Ascending aorta (tissue), 2 donors: Measurements from ENCODE around the gene SIL1. TPM values are rescaled to one million over a fixed set of nuclear protein-coding genes. Genes with fewer than 3 reads are reported as not detected.

Experiments used
- DNase-seq, 2 donors: peaks; one replicate each; pipeline ENCODE4 v3.0.0-alpha.2; 2019; ENCODE audit warnings: low spot score in 2 of 2
- H3K27ac ChIP-seq, 2 donors: fragments of 200-600 bp; sonication (generic); one replicate each; pipeline ENCODE4 v1.5.1; 2016 to 2017; ENCODE audit warnings: mild to moderate bottlenecking in 1 of 2
- H3K27me3 ChIP-seq: fragments of 200-600 bp; sonication (generic); one replicate; pipeline ENCODE4 v1.5.1; 2017
- H3K36me3 ChIP-seq, 2 donors: fragments of 200-600 bp; sonication (generic); one replicate each; pipeline ENCODE4 v1.5.1; 2016
- H3K4me1 ChIP-seq, 2 donors: fragments of 200-600 bp; sonication (generic); one replicate each; pipeline ENCODE4 v1.5.1; 2016 to 2017; ENCODE audit warnings: mild to moderate bottlenecking in 1 of 2
- H3K4me3 ChIP-seq, 2 donors: fragments of 200-600 bp; sonication (generic); one replicate each; pipeline ENCODE4 v1.5.1; 2016 to 2017; ENCODE audit warnings: mild to moderate bottlenecking in 1 of 2
- H3K9me3 ChIP-seq, 2 donors: fragments of 200-600 bp; sonication (generic); one replicate each; pipeline ENCODE4 v1.5.1; 2016
- CTCF ChIP-seq, 3 experiments: fragments of 200-600 bp in 2 of 3; fragments of 450-650 bp in 1 of 3; sonication (generic) in 2 of 3; IDR thresholded peaks; one replicate each; pipeline ENCODE4 v1.5.1; 2016 to 2019; ENCODE audit warnings: antibody characterized with exemption in 3 of 3, mild to moderate bottlenecking in 1 of 3, moderate library complexity in 1 of 3
- intact Hi-C: fragments of 100-400 bp; cut with DNase I; formaldehyde crosslinking; loops from one replicate; pipeline ENCODE4 v1.15.1; 2023
- total RNA-seq: library from RNA; depleted of rRNA; stranded (reverse); fragments of >200 nt; gene quantifications from one replicate; pipeline ENCODE4 v1.1.0, GENCODE V29; 2016

Gene SIL1
- total RNA-seq, 1 donor from 2014 or later: 53.4 TPM

DNA sequence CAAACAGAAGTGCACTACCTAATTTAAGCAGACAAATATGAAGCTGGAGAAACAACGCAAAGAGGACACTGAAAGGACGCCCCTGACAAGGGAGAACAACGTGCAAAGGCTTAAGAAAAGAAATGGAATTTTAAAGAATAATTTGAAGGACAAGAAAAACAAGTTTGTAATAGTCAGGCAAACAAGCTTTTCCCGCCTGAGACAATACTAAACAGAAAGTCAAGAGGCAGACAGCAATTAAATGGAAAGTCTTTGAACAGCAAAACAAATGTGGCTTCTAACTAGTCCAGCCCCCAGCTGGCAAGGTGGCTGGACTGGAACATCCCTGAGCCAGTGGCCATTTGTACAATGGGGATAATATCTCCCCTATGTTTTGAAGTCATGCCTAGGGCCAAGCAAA, 63.3 kb downstream of the SIL1 start:
- intact Hi-C loops: no loop called here
- Histone ChIP-seq H3K9me3 (no peaks in the 10 kb centered on the region), H3K27me3 (no peaks in the 10 kb centered on the region), H3K4me3 (no peak overlapping the region), H3K36me3 (no peaks in the 10 kb centered on the region), H3K4me1 (peaks cover 20 to 53% of the 10 kb centered on the region in 2 donors), H3K27ac (peak overlapping the region in 1 of 2 donors; percentile 92)
- TF ChIP-seq CTCF (IDR thresholded peaks at IDR 0.05): no peak
- no peak for DNase-seq

DNA sequence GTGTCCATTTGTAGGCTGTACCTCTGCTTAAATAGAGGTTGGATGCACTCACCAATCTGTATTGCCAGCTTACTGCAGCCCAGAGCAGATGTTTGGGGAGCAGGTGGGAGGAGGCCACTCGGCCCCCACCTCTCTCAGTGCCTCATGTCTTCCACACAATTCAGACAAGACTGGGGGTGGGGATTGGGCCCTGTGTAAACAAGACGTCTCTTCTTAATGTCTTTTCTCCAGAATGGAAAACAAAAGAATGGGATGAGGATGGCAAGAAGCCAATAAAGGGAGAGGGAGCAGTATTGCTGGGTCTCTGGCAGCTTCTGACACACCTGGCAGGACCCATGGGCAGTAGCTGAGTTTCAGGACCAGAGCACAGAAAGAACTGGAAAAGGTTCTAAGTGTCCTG, 64.9 kb downstream of the SIL1 start:
- intact Hi-C loops: no loop called here
- Histone ChIP-seq H3K4me1 (peaks cover 18 to 39% of the 10 kb centered on the region in 2 donors), H3K36me3 (no peaks in the 10 kb centered on the region), H3K27me3 (no peaks in the 10 kb centered on the region), H3K4me3 (no peak overlapping the region), H3K27ac (peak overlapping the region; percentile 92 to 95), H3K9me3 (no peaks in the 10 kb centered on the region)
- no peak for TF ChIP-seq CTCF (IDR thresholded peaks at IDR 0.05)
- DNase-seq: no peak

GRCh38 chr5:139132515-139132914, 65.7 kb downstream of the SIL1 start:
- intact Hi-C loops: no loop called here
- no peaks in the 10 kb centered on the region for H3K36me3 ChIP-seq
- no peak for TF ChIP-seq CTCF (IDR thresholded peaks at IDR 0.05)
- no peak overlapping the region for H3K4me3 ChIP-seq
- H3K27me3 ChIP-seq: no peaks in the 10 kb centered on the region
- H3K9me3 ChIP-seq: no peaks in the 10 kb centered on the region
- peak in 1 of 2 donors; percentile 70 for DNase-seq
- H3K27ac ChIP-seq: peak overlapping the region; percentile 92 to 95
- H3K4me1 ChIP-seq: peaks cover 18 to 34% of the 10 kb centered on the region in 2 donors

DNA sequence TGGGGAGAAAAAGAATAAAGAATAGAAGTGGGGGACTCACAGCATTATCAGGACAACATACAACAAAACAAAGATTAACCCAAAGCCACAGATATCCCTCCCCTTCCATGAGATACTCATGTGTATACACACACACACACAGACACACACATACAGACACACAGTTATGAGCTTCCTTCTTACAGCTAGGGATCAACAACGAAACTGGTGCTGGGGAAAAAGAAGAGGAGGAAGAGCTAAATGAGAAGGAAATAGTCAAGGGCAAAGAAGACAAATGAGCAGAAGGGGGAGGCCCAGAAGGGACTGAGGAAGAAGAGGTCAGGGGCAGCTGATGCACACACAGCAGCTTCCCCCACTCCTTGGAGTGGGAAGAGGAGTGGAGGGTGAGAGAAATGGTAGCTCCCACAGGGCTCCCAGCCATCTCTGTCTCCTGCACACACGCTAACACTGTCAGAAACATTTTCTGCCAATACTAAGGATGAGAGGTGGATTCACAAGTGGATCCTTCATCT, 66.2 kb downstream of the SIL1 start:
- Histone ChIP-seq H3K27ac (peak overlapping the region; percentile 92 to 95), H3K27me3 (no peaks in the 10 kb centered on the region), H3K9me3 (no peaks in the 10 kb centered on the region), H3K4me3 (peak overlapping the region in 1 of 2 donors; percentile 54), H3K4me1 (peaks cover 21 to 34% of the 10 kb centered on the region in 2 donors), H3K36me3 (no peaks in the 10 kb centered on the region)
- no peak for TF ChIP-seq CTCF (IDR thresholded peaks at IDR 0.05)
- DNase-seq: no peak
- intact Hi-C loops: no loop called here

DNA sequence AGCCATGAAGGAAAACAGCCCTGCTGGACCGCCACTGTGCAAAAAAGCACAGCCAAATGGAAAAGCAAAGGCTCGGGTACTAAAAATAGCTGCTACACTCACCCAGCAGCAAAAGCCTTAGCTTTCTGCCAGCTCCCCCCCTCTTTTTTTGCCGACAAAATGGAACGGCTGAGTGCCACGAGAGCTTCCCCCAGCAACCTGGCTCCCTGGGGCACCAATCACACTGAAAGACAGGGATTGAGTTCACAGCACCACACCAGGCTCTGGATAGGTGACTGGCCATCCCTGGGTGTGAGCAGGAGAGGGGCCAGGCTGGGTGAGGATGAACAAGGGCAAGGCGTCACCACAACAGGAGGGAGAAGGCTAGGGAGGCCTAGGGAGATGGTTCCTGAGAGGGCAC, 66.7 kb downstream of the SIL1 start:
- intact Hi-C loops: no loop called here
- H3K9me3 ChIP-seq: no peaks in the 10 kb centered on the region
- no peaks in the 10 kb centered on the region for H3K36me3 ChIP-seq
- H3K4me1 ChIP-seq: peaks cover 23 to 38% of the 10 kb centered on the region in 2 donors
- peak overlapping the region; percentile 92 to 95 for H3K27ac ChIP-seq
- TF ChIP-seq CTCF (IDR thresholded peaks at IDR 0.05): no peak
- H3K4me3 ChIP-seq: peak overlapping the region; percentile 31 to 54
- no peaks in the 10 kb centered on the region for H3K27me3 ChIP-seq
- peak in 1 of 2 donors; percentile 85 for DNase-seq

- intact Hi-C loops: no loop called here
- H3K4me3 ChIP-seq: peak overlapping the region; percentile 31 to 54
- DNase-seq: no peak
- H3K9me3 ChIP-seq: no peaks in the 10 kb centered on the region
- H3K27ac ChIP-seq: peak overlapping the region; percentile 92 to 95
- H3K4me1 ChIP-seq: peaks cover 23 to 41% of the 10 kb centered on the region in 2 donors
- H3K36me3 ChIP-seq: no peaks in the 10 kb centered on the region
- no peak for TF ChIP-seq CTCF (IDR thresholded peaks at IDR 0.05)
- H3K27me3 ChIP-seq: no peaks in the 10 kb centered on the region
Observed at GRCh38 chr5:139131062-139131461, 67.1 kb downstream of the SIL1 start.
